GM19455 (cell line): ENCODE data around the gene EI24.
"Not testable (repeated sequence)": the region's sequence is repeated elsewhere in the genome, so short reads cannot be mapped to it uniquely, and the experiment has no call there.

Experiments used
- ATAC-seq: cut with Tn5 transposase; IDR thresholded peaks from one replicate; pipeline ENCODE4 v1.9.1; 2021; ENCODE audit not compliant: unreplicated experiment

EI24 gene

GRCh38 chr11:125568970-125569914 is at the start of gene EI24:
Gene EI24 (plus strand): TSS chr11:125569477. CDS start chr11:125572528, 3,051 bp downstream.
- ATAC-seq = peak; percentile 95

GRCh38 chr11:125519860-125520834 is 49.1 kb upstream of the EI24 start:
- no peak for ATAC-seq

GRCh38 chr11:125525303-125525702 is 44.0 kb upstream of the EI24 start:
- ATAC-seq = no peak

GRCh38 chr11:125532668-125533067 is 36.6 kb upstream of the EI24 start:
- no peak for ATAC-seq

GRCh38 chr11:125535585-125535984 is 33.7 kb upstream of the EI24 start:
- ATAC-seq = no peak

- not testable (repeated sequence) for ATAC-seq
Observed at GRCh38 chr11:125536834-125537233, 32.4 kb upstream of the EI24 start.

GRCh38 chr11:125542709-125543108 is 26.6 kb upstream of the EI24 start:
- ATAC-seq = no peak

GRCh38 chr11:125550780-125551179 is 18.5 kb upstream of the EI24 start:
- ATAC-seq = no peak

GRCh38 chr11:125551835-125552342 is 17.4 kb upstream of the EI24 start:
- ATAC-seq = no peak

- ATAC-seq = no peak
Observed at GRCh38 chr11:125552927-125553326, 16.4 kb upstream of the EI24 start.

GRCh38 chr11:125553357-125553756 is 15.9 kb upstream of the EI24 start:
- ATAC-seq = no peak

GRCh38 chr11:125554038-125554437 is 15.2 kb upstream of the EI24 start:
- ATAC-seq = no peak

GRCh38 chr11:125559888-125560287 is 9.4 kb upstream of the EI24 start:
- ATAC-seq = no peak

GRCh38 chr11:125561924-125562323 is 7.4 kb upstream of the EI24 start:
- no peak for ATAC-seq

- no peak for ATAC-seq
Observed at GRCh38 chr11:125562430-125562829, 6.8 kb upstream of the EI24 start.

- no peak for ATAC-seq
Observed at GRCh38 chr11:125564357-125564756, 4.9 kb upstream of the EI24 start.

GRCh38 chr11:125566235-125566634 is 3.0 kb upstream of the EI24 start:
- ATAC-seq = no peak

- ATAC-seq = no peak
Observed at GRCh38 chr11:125569915-125570621, 791 bp downstream of the EI24 start.

- no peak for ATAC-seq
Observed at GRCh38 chr11:125570952-125571351, 1.7 kb downstream of the EI24 start.

- ATAC-seq = no peak
Observed at GRCh38 chr11:125572916-125573315, 3.6 kb downstream of the EI24 start.

- not testable (repeated sequence) for ATAC-seq
Observed at GRCh38 chr11:125577181-125577580, 7.9 kb downstream of the EI24 start.
